ENCODE measurements around the gene OLA1.

The OLA1 gene

GRCh38 chr2:174177316-174177890 lies 70.9 kb downstream of the OLA1 start:
- no peak overlapping the region for H3K4me2 ChIP-seq
- H3K27me3 ChIP-seq (ENCODE audit: insufficient read depth, low read depth), result no peaks in the 10 kb centered on the region
- peaks cover 3% of the 10 kb centered on the region; the same call in 1 of the 2 replicates for H4K20me1 ChIP-seq (ENCODE audit: insufficient read depth)
- TF ChIP-seq CTCF (conservative IDR thresholded peaks at IDR 0.05; ENCODE audit: low read depth, low read length), result no peak
- no peak overlapping the region for H3K9ac ChIP-seq
- H3K36me3 ChIP-seq (ENCODE audit: insufficient read depth), result no peaks in the 10 kb centered on the region
- no peak overlapping the region for H3K27ac ChIP-seq
- H2AFZ ChIP-seq (ENCODE audit: low read depth), result no peak overlapping the region
- peaks cover 33% of the 10 kb centered on the region; the same call in 1 of the 2 replicates for H3K79me2 ChIP-seq (ENCODE audit: insufficient read depth, low read depth)
- H3K4me1 ChIP-seq (ENCODE audit: low read depth, poor library complexity, severe bottlenecking), result peaks cover 17% of the 10 kb centered on the region
- H3K4me3 ChIP-seq (IDR thresholded peaks at IDR 0.05; ENCODE audit: insufficient read depth, low read depth, low read length), result no peak overlapping the region

GRCh38 chr2:174176898-174177297 lies 71.4 kb downstream of the OLA1 start:
- no peak overlapping the region for H3K4me3 ChIP-seq (IDR thresholded peaks at IDR 0.05; ENCODE audit: insufficient read depth, low read depth, low read length)
- TF ChIP-seq CTCF (conservative IDR thresholded peaks at IDR 0.05; ENCODE audit: low read depth, low read length), result no peak
- no peaks in the 10 kb centered on the region for H3K27me3 ChIP-seq (ENCODE audit: insufficient read depth, low read depth)
- H2AFZ ChIP-seq (ENCODE audit: low read depth), result no peak overlapping the region
- H3K27ac ChIP-seq, result no peak overlapping the region
- H3K79me2 ChIP-seq (ENCODE audit: insufficient read depth, low read depth), result peaks cover 33% of the 10 kb centered on the region; the same call in 1 of the 2 replicates
- peaks cover 3% of the 10 kb centered on the region; the same call in 1 of the 2 replicates for H4K20me1 ChIP-seq (ENCODE audit: insufficient read depth)
- no peak overlapping the region for H3K9ac ChIP-seq
- H3K4me1 ChIP-seq (ENCODE audit: low read depth, poor library complexity, severe bottlenecking), result peaks cover 17% of the 10 kb centered on the region
- H3K36me3 ChIP-seq (ENCODE audit: insufficient read depth), result no peaks in the 10 kb centered on the region
- no peak overlapping the region for H3K4me2 ChIP-seq

- Histone ChIP-seq H3K9ac (no peak overlapping the region), H3K27me3 (ENCODE audit: insufficient read depth, low read depth) (no peaks in the 10 kb centered on the region), H3K27ac (no peak overlapping the region), H3K79me2 (ENCODE audit: insufficient read depth, low read depth) (peaks cover 33% of the 10 kb centered on the region; the same call in 1 of the 2 replicates), H3K4me1 (ENCODE audit: low read depth, poor library complexity, severe bottlenecking) (peaks cover 17% of the 10 kb centered on the region), H3K4me2 (no peak overlapping the region), H2AFZ (ENCODE audit: low read depth) (no peak overlapping the region), H4K20me1 (ENCODE audit: insufficient read depth) (no peaks in the 10 kb centered on the region), H3K36me3 (ENCODE audit: insufficient read depth) (no peaks in the 10 kb centered on the region), H3K4me3 (IDR thresholded peaks at IDR 0.05; ENCODE audit: insufficient read depth, low read depth, low read length) (no peak overlapping the region)
- no peak for TF ChIP-seq CTCF (conservative IDR thresholded peaks at IDR 0.05; ENCODE audit: low read depth, low read length)
These were observed 73.6 kb downstream of the OLA1 start for GRCh38 chr2:174174741-174175140.

- Histone ChIP-seq H3K4me2 (no peak overlapping the region), H3K4me3 (IDR thresholded peaks at IDR 0.05; ENCODE audit: insufficient read depth, low read depth, low read length) (no peak overlapping the region), H3K79me2 (ENCODE audit: insufficient read depth, low read depth) (peaks cover 27% of the 10 kb centered on the region; the same call in 1 of the 2 replicates), H2AFZ (ENCODE audit: low read depth) (no peak overlapping the region), H3K36me3 (ENCODE audit: insufficient read depth) (no peaks in the 10 kb centered on the region), H3K4me1 (ENCODE audit: low read depth, poor library complexity, severe bottlenecking) (peaks cover 17% of the 10 kb centered on the region), H4K20me1 (ENCODE audit: insufficient read depth) (no peaks in the 10 kb centered on the region), H3K27me3 (ENCODE audit: insufficient read depth, low read depth) (no peaks in the 10 kb centered on the region), H3K27ac (no peak overlapping the region), H3K9ac (no peak overlapping the region)
- TF ChIP-seq CTCF (conservative IDR thresholded peaks at IDR 0.05; ENCODE audit: low read depth, low read length), result no peak
These were observed 75.5 kb downstream of the OLA1 start for GRCh38 chr2:174172802-174173355.

Data from KMS-11 (cell line).